Small intestine (tissue), 7 donors: Measurements from ENCODE around the gene LHPP. TPM values are rescaled to one million over a fixed set of nuclear protein-coding genes. Genes with fewer than 3 reads are reported as not detected.
A peak's percentile ranks its signal among the peaks of the same experiment; 100 is the strongest.

Source experiments
- DNase-seq, 2 donors: peaks; one replicate each; pipeline versions ENCODE4 v3.0.0 to v3.0.0-alpha.2; 2013
- FAIRE-seq: peaks from 2 replicates; lab custom pipeline; 2012; peaks lifted over from hg19 to GRCh38; lab: Jason Lieb, UNC
- H3K27ac ChIP-seq, 3 donors: one replicate each; pipeline ENCODE4 v1.5.1; 2013; ENCODE audit warnings: low read length in 2 of 3, mild to moderate bottlenecking in 2 of 3, control low read depth in 1 of 3, inconsistent platforms in 1 of 3, low read depth in 1 of 3, moderate library complexity in 1 of 3
- H3K27me3 ChIP-seq, 3 donors: one replicate each; pipeline ENCODE4 v1.6.1; 2013; ENCODE audit warnings: low read length in 3 of 3, inconsistent platforms in 1 of 3; ENCODE audit not compliant: control insufficient read depth in 3 of 3, insufficient read depth in 3 of 3
- H3K36me3 ChIP-seq, 3 donors: one replicate each; pipeline ENCODE4 v1.6.1; 2013; ENCODE audit warnings: low read length in 3 of 3, inconsistent platforms in 1 of 3, low read depth in 1 of 3, mild to moderate bottlenecking in 1 of 3, moderate library complexity in 1 of 3; ENCODE audit not compliant: control insufficient read depth in 3 of 3, insufficient read depth in 2 of 3
- H3K4me1 ChIP-seq, 3 donors: one replicate each; pipeline ENCODE4 v1.6.1; 2013; ENCODE audit warnings: low read length in 2 of 3, inconsistent platforms in 1 of 3, low read depth in 1 of 3, mild to moderate bottlenecking in 1 of 3, moderate library complexity in 1 of 3; ENCODE audit not compliant: control insufficient read depth in 3 of 3, insufficient read depth in 2 of 3
- H3K4me3 ChIP-seq, 3 donors: one replicate each; pipeline ENCODE4 v1.5.1; 2013; ENCODE audit warnings: low read length in 3 of 3, control low read depth in 1 of 3, inconsistent platforms in 1 of 3, low read depth in 1 of 3, mild to moderate bottlenecking in 1 of 3, moderate library complexity in 1 of 3
- H3K9me3 ChIP-seq, 2 donors: one replicate each; pipeline ENCODE4 v1.6.1; 2013; ENCODE audit warnings: low read depth in 1 of 2, low read length in 1 of 2; ENCODE audit not compliant: control insufficient read depth in 2 of 2, insufficient read depth in 1 of 2
- WGBS, 3 donors: extraction: QIAGEN DNeasy Blood & Tissue Kit; methylation state at CpG; one replicate each; pipeline ENCODE4 v1.1.7; 2013; 5-methylcytosine and 5-hydroxymethylcytosine counted together
- polyA plus RNA-seq, 4 donors: library from polyadenylated mRNA; stranded (reverse) in 3 of 4; unstranded in 1 of 4; fragments of 200-250 nt in 3 of 4; fragments of 120-200 nt in 1 of 4; gene quantifications; one replicate each; pipeline versions ENCODE4 v1.2.1 to v1.2.3, GENCODE V29; 2013
- donor health status: healthy with polysubstance abuse.
- donor health status: control.
- donor health status: control.
- donor health status: Bipolar disorder and iron deficiency.
- donor health status: healthy.

The LHPP gene
- polyA plus RNA-seq, 4 donors: 17.2 to 47.7 (median 35.0) TPM

DNA sequence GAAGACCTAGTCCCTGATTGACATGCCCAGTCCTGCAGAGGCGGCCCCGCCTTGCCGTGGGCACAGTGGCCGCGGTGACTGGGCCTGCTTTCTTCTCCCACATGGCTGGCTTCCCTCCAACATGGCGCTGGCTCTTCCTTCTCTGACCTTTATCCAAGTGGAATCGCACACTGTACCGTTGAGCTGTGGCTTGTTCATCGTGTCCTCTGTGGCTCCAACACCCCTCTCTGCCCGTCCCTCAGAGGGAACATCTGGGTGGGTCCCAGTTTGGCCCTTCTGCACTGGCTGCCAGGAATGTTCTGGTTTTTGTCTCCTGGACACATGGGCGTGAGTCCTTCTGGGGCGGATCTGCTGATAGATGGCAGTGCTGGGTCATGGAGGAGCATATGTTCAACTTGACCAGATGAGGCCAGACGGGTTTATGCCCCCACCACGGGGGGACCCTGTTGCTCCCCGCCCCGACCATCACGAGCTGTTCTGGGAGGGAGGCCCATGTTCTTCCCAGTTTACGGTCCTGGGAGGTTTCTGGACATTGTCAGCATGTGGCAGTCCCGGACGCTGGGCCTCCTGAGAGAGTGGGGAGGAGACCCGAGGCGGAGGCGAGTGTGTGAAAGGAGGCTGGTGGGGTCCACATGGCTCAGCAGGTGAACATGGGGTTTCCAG is 63.5 kb downstream of the LHPP start:
- H3K27me3 ChIP-seq: no peaks in the 10 kb centered on the region
- H3K4me3 ChIP-seq: no peak overlapping the region
- H3K9me3 ChIP-seq: no peaks in the 10 kb centered on the region
- H3K36me3 ChIP-seq: peaks cover 0 to 22% (median 0%) of the 10 kb centered on the region in 3 donors
- peak in 1 of 2 donors; percentile 70 for DNase-seq
- WGBS, 3 donors: 60 to 74% (median 62%) methylated on average over 21 to 23 of the region's 23 CpGs
- H3K4me1 ChIP-seq: peaks cover 0 to 20% (median 4%) of the 10 kb centered on the region in 3 donors
- no peak for FAIRE-seq
- H3K27ac ChIP-seq: no peak overlapping the region

GRCh38 chr10:124525751-124526600 is 64.4 kb downstream of the LHPP start:
- Histone ChIP-seq H3K4me3 (no peak overlapping the region), H3K4me1 (peaks cover 0 to 28% (median 4%) of the 10 kb centered on the region in 3 donors), H3K27ac (no peak overlapping the region), H3K36me3 (peaks cover 0 to 16% (median 0%) of the 10 kb centered on the region in 3 donors), H3K27me3 (no peaks in the 10 kb centered on the region), H3K9me3 (no peaks in the 10 kb centered on the region)
- DNase-seq (no peak), FAIRE-seq (no peak)
- 91 to 93% (median 93%) methylated on average over 17 to 20 of the region's 20 CpGs for WGBS, 3 donors

DNA sequence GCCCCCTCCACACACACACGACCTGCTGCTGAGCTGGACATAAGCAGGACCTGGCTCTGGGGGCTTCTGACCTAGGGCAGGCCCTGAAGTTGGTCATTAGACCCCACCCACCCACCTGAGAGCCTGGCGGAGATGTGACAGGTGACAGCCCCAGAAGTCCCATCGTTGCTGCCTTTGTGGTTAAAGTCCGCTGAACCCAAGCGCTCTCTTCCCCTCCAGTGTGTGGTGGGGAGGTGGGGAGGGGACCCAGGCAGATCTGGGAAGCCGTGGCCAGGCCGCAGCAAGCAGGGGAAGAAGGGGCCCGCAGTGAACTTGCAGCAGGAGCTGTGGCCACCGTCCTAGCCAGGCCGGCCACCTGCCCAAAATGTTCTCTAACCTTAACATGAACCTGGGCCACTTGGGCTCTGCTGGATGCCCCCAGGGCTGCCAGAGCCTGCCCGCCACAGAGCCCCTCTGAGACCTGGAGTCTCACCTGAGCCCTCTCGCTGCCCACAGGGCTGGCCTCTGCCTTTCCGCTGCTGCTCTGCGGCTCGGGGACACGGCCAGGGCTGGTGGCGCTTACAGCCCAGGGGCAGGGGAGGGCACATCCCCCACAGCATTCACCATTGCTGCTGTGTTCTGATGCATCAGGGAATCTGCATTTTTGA is 65.1 kb downstream of the LHPP start:
- Histone ChIP-seq H3K27me3 (no peaks in the 10 kb centered on the region), H3K36me3 (peaks cover 0 to 9% (median 0%) of the 10 kb centered on the region in 3 donors), H3K27ac (no peak overlapping the region), H3K4me1 (peaks cover 0 to 29% (median 4%) of the 10 kb centered on the region in 3 donors), H3K9me3 (no peaks in the 10 kb centered on the region), H3K4me3 (no peak overlapping the region)
- 70 to 78% (median 75%) methylated on average over 16 to 17 of the region's 17 CpGs for WGBS, 3 donors
- no peak for FAIRE-seq
- no peak for DNase-seq

DNA sequence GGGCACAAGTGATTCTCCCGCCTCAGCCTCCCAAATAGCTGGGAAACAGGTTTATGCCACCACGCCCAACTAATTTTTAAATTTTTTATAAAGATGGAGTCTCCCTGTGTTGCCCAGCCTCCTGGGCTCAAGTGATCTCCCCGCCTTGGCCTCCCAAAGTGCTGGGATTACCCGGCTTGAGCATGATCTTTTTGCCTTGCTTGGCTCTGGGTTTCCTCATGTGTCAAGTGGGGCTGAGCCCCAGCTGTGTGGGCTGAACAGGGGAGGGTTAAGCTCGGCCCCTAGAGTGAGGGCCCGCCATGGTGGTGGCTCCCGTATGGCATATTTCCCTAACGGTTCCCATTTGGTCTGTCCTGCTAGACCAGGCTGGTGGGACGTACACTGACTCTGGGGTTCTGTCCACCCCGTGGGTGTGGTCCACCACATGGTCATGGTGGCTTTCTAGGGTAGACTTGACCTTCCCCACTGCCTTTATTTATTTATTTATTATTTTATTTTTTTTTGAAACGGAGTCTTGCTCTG is 66.3 kb downstream of the LHPP start:
- Histone ChIP-seq H3K4me3 (no peak overlapping the region), H3K27me3 (no peaks in the 10 kb centered on the region), H3K27ac (no peak overlapping the region), H3K9me3 (no peaks in the 10 kb centered on the region), H3K36me3 (peaks cover 0 to 7% (median 0%) of the 10 kb centered on the region in 3 donors), H3K4me1 (peaks cover 0 to 22% (median 2%) of the 10 kb centered on the region in 3 donors)
- WGBS, 3 donors: 88 to 92% (median 88%) methylated on average over 11 of the region's 11 CpGs
- FAIRE-seq (no peak), DNase-seq (no peak)

DNA sequence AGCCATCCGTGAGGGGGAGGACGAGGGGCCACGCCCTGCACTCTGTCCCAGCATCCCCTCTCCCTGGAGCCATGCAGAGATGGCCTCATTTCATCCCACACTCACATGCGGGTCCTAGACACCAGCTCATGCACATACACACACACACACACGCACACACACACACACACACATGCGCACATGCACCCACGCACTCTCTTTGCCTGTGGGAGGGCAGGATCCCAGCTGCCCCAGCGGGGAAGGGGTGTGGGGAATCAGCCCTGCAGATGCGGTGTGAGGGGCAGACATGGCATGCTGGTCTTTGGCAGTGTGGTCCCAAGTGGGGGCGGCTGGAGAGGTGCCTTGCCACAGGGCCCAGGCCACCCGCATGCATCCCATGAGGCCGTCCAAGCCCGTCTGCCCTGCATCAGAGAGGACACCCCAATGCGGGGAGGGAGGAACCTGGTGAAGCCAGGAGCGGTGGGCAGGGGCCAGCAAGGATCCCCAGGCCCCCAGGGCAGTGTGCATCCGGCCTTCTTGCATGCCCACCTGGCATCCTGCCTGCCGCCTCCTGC is 68.1 kb downstream of the LHPP start:
- Histone ChIP-seq H3K27ac (no peak overlapping the region), H3K27me3 (no peaks in the 10 kb centered on the region), H3K4me1 (peaks cover 0 to 13% (median 0%) of the 10 kb centered on the region in 3 donors), H3K36me3 (peaks cover 0 to 16% (median 0%) of the 10 kb centered on the region in 3 donors), H3K9me3 (no peaks in the 10 kb centered on the region), H3K4me3 (no peak overlapping the region)
- WGBS, 3 donors: 53 to 65% (median 54%) methylated on average over 12 to 17 of the region's 17 CpGs
- FAIRE-seq (no peak), DNase-seq (no peak)

- peak; percentile 87 to 92 for DNase-seq
- Histone ChIP-seq H3K4me1 (peaks cover 0 to 13% (median 0%) of the 10 kb centered on the region in 3 donors), H3K9me3 (no peaks in the 10 kb centered on the region), H3K27ac (no peak overlapping the region), H3K4me3 (no peak overlapping the region), H3K36me3 (peaks cover 0 to 18% (median 0%) of the 10 kb centered on the region in 3 donors), H3K27me3 (no peaks in the 10 kb centered on the region)
- no peak for FAIRE-seq
- WGBS, 3 donors: 9 to 13% (median 12%) methylated on average over 13 to 18 of the region's 18 CpGs
These were observed 68.6 kb downstream of the LHPP start for GRCh38 chr10:124530215-124530665.

DNA sequence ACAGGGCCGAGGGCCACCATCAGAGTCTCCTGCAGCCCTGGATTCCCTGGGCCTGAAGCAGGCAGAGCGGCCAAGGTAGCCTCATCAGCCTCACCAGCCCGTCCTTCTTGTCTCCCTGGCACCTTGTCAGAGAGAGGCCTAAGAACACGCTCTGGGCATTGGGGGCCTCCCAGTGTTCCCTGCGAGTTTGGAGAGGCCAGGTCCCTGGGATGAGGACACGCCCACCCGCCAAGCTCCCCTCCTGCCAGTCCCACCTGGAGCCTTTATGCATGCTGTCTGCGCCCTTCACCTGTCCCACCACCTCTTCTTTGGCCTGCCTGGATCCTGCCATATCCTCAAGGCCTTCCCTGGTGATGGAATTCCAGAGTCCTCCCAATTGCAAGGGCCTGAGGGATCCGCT is 69.2 kb downstream of the LHPP start:
- WGBS, 3 donors: 74 to 88% (median 84%) methylated on average over 9 of the region's 9 CpGs
- Histone ChIP-seq H3K4me3 (no peak overlapping the region), H3K27ac (no peak overlapping the region), H3K4me1 (peaks cover 0 to 13% (median 0%) of the 10 kb centered on the region in 3 donors), H3K36me3 (peaks cover 0 to 19% (median 0%) of the 10 kb centered on the region in 3 donors), H3K27me3 (no peaks in the 10 kb centered on the region), H3K9me3 (no peaks in the 10 kb centered on the region)
- DNase-seq (no peak), FAIRE-seq (no peak)
